GM18520 (cell line): ENCODE data around the gene RAB11A.

Experiments used
- ATAC-seq: cut with Tn5 transposase; IDR thresholded peaks from one replicate; pipeline ENCODE4 v1.9.1; 2021; ENCODE audit not compliant: unreplicated experiment

RAB11A gene

DNA sequence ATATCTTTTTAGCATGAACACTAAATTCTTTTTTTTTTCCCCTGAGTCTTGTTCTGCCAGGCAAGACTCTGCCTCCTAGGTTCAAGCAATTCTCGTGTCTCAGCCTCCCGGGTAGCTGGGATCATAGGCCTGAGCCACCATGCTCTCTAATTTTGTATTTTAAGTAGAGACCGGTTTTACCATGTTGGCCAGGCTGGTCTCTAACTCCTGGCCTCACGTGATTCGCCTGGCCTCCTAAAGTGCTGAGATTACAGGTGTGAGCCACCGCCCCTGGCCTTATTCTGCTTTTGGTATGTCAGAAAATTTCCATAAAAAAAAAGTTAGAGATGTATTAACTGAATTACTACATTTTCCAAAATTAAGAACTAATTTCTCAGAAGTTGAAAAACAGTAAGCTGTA, 14.3 kb downstream of the RAB11A start:
- ATAC-seq = no peak

DNA sequence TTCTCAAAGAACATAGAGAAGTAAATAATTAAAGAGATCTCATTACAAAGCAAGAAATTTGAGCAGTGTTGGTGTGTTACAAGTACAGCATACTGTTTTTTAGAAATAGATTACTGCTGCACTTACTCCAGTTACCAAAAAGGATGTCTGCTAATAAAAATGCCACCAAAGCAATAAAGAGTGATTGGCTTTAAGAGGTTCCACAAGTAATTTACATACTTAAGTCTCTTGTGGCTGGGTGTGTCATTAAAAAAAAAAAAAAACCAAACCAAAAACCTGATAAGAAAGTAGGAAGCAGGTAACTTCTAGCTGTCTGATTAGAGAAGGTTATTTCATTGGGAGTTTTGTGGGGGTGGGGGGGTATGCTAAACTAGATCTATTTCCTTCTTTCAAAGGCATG, 15.2 kb downstream of the RAB11A start:
- no peak for ATAC-seq

DNA sequence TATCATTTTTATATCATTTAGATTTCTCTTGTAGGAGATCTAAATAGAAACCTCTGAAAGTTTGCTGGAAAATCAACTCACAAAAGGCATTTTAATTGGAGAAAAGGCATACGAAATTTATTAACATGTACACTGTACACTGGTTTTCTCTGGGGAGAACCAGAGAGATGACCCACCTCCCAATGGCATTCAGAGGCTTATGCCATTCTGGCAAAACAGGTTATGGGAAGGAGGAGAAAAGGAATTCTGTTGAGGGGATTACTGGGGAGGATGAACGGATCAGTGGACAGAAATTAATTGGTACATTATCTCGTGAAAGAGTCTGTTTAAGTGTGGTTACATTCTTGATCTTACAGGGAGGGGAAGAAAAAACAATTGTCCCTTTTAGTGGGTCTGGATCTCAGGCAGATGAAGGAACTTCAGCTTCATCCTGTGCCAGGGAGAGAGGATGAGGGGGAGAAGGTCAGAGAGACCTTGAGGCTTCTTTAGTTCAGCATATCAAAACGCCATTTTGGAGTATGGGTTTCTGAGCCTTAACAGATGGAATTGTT, 16.5 kb downstream of the RAB11A start:
- ATAC-seq = no peak

DNA sequence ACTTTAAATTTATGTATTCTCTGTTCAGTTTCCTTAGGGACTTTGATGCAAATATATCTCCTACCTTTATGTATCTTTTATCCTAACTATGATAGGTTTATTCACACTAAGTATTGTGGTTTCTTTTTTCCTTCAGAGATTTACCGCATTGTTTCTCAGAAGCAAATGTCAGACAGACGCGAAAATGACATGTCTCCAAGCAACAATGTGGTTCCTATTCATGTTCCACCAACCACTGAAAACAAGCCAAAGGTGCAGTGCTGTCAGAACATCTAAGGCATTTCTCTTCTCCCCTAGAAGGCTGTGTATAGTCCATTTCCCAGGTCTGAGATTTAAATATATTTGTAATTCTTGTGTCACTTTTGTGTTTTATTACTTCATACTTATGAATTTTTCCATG, 18.3 kb downstream of the RAB11A start:
- no peak for ATAC-seq

DNA sequence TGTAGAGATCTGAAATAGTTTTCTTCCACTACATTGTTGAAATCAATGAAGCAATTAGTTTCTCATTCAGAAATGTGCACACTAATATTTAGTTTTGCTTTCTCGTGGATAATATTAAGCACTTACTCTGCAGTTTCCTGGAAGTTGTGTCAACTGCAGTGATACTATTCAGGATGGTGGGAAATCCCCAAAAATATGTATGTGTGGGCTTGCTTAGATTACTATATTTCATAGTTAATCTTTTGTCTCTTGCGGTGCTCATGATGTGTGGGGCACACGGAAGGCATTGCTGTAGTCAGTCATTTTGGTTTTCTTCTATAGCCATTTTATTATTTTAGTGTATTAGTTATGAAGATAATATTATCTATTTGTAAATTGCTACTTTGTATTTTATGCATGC, 19.7 kb downstream of the RAB11A start:
- ATAC-seq = no peak

- ATAC-seq = no peak
Measured at GRCh38 chr15:65893060-65893459, 23.8 kb downstream of the RAB11A start.

DNA sequence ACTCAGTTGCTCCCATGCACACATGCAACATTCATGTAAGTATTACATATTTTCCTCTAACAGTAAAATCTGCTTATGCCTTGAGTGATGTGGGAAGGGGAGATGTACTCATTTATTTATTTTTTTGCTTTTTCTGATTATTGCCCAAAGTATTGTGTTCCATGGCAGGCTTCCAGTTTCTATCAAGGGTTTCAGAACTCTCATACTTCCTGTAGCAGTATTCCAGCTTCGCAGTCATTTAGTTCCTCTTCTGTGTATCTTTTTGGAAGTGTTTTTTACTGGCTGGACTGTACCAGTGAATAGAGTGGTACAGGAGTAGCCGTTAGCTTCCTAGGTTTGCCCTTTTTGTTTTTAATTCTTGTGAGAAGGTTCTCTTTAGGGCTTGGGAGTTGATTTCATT, 26.9 kb downstream of the RAB11A start:
- ATAC-seq = no peak

DNA sequence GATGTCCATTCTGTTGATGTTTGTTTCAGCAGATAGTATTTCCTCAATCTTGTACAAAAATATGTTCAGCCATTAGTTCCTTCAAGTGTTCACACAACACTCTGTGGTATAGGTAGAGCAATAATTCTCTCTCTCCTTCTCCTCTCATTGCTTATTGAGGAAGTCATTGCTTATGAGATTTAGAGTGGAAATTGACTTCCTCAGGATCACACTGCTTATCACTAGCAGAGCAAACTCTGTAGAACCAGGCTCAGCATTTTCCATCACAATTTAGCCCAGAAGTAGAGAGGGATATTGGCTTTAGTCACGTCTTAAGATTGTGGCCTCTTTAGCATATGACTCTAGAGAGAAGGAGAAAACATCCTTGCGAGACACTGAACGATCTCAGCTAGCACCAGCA, 31.2 kb downstream of the RAB11A start:
- ATAC-seq = no peak

DNA sequence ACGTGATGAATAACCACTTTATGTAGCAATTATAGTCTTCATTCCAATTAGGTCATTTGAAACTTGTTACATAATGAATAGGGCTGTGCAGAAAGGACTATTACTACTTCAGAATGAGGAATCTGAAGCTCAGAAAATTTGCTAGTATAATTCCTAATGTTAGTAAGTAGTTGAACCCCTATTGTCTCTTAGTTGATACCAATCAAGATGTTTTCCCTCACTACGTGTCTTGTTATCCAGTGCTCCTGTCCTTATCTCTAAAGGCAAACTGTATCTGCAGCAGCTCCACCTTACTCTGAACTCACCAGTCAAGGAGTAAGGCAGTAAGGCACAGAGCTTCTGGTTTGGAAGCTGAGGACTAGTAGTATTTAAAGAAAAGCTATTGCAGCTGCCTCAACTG, 32.0 kb downstream of the RAB11A start:
- ATAC-seq = no peak

GRCh38 chr15:65901836-65902235, 32.5 kb downstream of the RAB11A start:
- ATAC-seq = no peak

DNA sequence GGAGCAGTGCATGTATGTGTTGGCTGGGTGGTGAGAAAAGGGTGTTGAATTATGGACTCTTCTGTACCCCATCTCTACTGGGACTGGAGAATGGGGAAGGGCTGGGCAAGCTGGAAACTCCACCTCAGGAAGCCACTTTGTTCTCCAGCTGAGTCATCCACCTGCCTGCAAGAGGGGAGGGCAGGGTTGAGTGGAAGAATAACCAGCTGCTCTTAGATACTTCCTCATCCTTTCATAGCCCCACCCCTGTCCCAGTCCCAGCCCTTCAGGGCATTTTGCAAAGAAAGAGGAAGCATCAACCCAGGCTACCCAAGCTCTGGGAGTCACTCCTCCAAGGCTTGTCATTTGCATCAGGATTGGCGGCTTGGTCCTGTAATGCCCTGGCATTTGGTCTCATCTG, 33.1 kb downstream of the RAB11A start:
- ATAC-seq = peak; percentile 48

DNA sequence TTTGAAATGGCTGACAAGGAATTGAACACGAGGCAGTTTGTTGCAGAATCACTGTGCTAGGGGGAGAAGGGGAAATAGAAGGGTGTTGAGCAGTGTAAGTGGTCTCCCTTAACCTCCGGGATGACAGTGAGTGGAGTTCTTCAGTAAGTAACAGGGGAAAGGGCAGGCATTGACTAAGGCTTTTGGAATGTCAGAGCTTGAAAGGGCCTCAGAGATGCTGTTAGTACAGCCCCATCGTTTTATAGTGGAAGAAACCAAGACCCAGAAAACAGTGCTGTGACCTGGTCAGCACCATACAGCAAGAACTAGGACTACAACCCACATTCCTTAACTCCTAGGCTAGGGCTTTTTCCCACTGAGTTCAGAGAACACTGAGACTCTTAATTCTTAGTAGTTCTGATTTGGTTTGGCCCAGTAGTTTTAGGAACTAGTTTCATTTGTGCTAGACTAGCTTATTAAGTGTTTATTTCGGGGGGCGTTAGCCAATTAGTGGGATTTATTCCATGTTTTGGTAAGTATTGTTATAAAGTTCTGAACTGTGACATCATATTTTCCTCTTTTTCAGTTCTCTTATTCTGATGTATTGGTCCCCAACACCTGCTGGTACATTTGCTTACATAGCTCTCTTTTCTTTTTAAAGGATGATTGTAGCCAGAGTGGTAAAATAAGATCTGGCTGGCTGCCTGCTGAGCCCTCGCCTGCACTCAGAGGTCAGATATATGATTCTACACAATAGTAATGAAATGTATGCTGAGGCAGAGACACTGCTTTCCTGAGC, 34.2 kb downstream of the RAB11A start:
- no peak for ATAC-seq

DNA sequence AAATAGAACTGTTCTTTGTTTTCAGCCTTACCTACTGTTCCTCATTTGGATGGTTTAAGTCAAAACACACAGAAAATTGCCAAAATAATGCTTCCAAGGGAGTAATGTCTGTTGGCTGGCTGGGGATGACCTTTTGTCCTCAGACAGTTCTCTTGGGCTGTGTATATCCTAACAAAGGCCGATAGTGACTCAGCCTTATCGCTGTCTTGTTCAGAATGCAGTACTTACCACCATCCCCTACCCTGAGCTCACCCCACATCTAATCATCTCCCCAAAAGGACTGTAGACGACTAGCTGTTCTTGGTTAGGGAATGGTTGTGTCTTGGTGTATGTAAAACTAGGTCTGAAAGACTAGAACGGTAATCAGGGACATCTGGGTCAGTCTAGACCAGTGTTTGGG, 35.0 kb downstream of the RAB11A start:
- ATAC-seq = no peak

- ATAC-seq = no peak
Measured at GRCh38 chr15:65906396-65906795, 37.1 kb downstream of the RAB11A start.

GRCh38 chr15:65907661-65908060, 38.4 kb downstream of the RAB11A start:
- no peak for ATAC-seq

- ATAC-seq = no peak
Measured at GRCh38 chr15:65908876-65909275, 39.6 kb downstream of the RAB11A start.

GRCh38 chr15:65909831-65910230, 40.5 kb downstream of the RAB11A start:
- no peak for ATAC-seq

- no peak for ATAC-seq
Measured at GRCh38 chr15:65910341-65910740, 41.0 kb downstream of the RAB11A start.

DNA sequence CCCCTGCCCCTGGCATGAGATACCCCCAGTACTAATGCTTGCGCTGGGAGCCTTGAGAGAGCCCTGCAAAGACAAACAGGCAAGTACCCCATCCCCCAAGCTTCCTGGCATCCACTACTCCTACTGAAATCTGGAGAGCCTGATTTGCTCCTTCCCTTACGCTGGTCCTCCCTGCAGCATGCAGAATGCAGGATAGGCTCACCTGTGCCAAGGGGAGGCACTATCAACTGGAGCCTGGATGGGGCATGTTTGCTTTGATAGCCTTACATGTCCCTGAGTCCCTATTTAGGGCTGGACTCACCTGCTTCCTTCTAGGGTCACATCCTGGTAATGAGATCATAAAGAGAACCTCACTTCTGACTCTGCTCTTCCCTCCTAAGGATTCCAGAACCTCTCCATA, 42.9 kb downstream of the RAB11A start:
- ATAC-seq = no peak

DNA sequence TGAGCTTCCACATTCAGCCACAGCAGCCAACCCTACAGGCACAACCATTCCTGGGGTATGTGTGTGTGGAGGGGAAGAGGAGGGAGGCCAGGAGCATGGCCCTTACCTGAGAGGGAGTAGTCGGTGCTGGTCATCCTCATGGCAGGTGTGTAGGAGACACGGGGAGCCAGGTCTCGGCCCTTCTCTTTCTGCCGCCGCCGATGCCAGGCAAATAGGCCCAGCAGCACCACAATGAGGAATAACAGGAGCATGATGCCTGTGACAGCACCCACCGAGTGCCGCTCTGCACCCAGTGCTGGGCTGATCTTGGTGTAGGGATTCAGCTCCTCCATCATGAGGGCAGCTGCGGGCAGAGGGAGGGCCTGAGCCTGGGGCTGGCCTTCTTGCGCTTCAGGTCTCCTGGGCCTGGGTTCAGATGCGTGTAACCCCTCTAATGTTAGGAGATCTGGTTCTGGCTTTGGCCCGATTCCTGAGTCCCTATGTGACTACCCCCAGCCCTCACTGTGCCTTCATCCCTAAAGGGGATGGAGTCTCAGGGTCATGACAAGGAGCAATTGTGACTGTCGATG, 44.4 kb downstream of the RAB11A start:
- no peak for ATAC-seq

- ATAC-seq = no peak
Measured at GRCh38 chr15:65914386-65914785, 45.1 kb downstream of the RAB11A start.
